CD14-positive monocyte (primary cell): ENCODE measurements around the gene MAP3K9. TPM values are rescaled to one million over a fixed set of nuclear protein-coding genes. Genes with fewer than 3 reads are reported as not detected.

Source experiments
- DNase-seq, 3 donors: peaks; one replicate each; pipeline ENCODE4 v3.0.0-alpha.2; 2011 to 2022
- H2AFZ ChIP-seq: 2 replicates; pipeline ENCODE4 v1.6.0; 2012; ENCODE audit warnings: mild to moderate bottlenecking, low read depth, low read length, inconsistent platforms; ENCODE audit not compliant: insufficient read depth, poor library complexity, severe bottlenecking
- H3K27ac ChIP-seq, 2 donors: 1 replicate in 1 of 2; 2 replicates in 1 of 2; pipeline ENCODE4 v1.5.1; 2012 to 2013; ENCODE audit warnings: low read length in 2 of 2, control low read depth in 1 of 2, inconsistent platforms in 1 of 2, low read depth in 1 of 2, mild to moderate bottlenecking in 1 of 2
- H3K27me3 ChIP-seq, 2 donors: one replicate each; pipeline versions ENCODE4 v1.6.0 to v1.6.1; 2011 to 2013; ENCODE audit warnings: low read length in 2 of 2; ENCODE audit not compliant: control insufficient read depth in 2 of 2, insufficient read depth in 2 of 2
- H3K36me3 ChIP-seq, 2 donors: replicated peaks in 1 of 2; 1 replicate in 1 of 2; 2 replicates in 1 of 2; pipeline versions ENCODE4 v1.5.1 to v1.6.1; 2012 to 2013; ENCODE audit warnings: low read length in 2 of 2, control low read depth in 1 of 2, inconsistent platforms in 1 of 2, mild to moderate bottlenecking in 1 of 2; ENCODE audit not compliant: insufficient read depth in 2 of 2, control insufficient read depth in 1 of 2
- H3K4me1 ChIP-seq, 2 donors: 1 replicate in 1 of 2; 2 replicates in 1 of 2; pipeline versions ENCODE4 v1.5.1 to v1.6.1; 2012 to 2013; ENCODE audit warnings: low read length in 2 of 2, control low read depth in 1 of 2, inconsistent platforms in 1 of 2, mild to moderate bottlenecking in 1 of 2, moderate library complexity in 1 of 2; ENCODE audit not compliant: insufficient read depth in 2 of 2, control insufficient read depth in 1 of 2
- H3K4me2 ChIP-seq: replicated peaks from 2 replicates; pipeline ENCODE3; 2012; ENCODE audit warnings: low read length, moderate library complexity, mild to moderate bottlenecking; ENCODE audit not compliant: poor library complexity, severe bottlenecking; ENCODE audit errors: extremely low read depth
- H3K4me3 ChIP-seq, 3 experiments: fragments of 200-600 bp in 1 of 3; sonication (generic) in 1 of 3; replicated peaks in 1 of 3; 1 replicate in 2 of 3; 2 replicates in 1 of 3; pipeline ENCODE4 v1.5.1; 2011 to 2013; ENCODE audit warnings: low read length in 3 of 3, mild to moderate bottlenecking in 3 of 3, control low read depth in 2 of 3, low read depth in 2 of 3, inconsistent platforms in 1 of 3, moderate library complexity in 1 of 3
- H3K79me2 ChIP-seq: 2 replicates; pipeline ENCODE4 v1.6.0; 2012; ENCODE audit warnings: mild to moderate bottlenecking, control low read depth, inconsistent platforms, low read length, moderate library complexity; ENCODE audit not compliant: insufficient read depth
- H3K9ac ChIP-seq: 2 replicates; pipeline ENCODE4 v1.6.0; 2017; ENCODE audit warnings: low read length, mild to moderate bottlenecking; ENCODE audit not compliant: insufficient read depth, poor library complexity, severe bottlenecking
- H3K9me3 ChIP-seq, 2 donors: replicated peaks in 1 of 2; 1 replicate in 1 of 2; 2 replicates in 1 of 2; pipeline versions ENCODE4 v1.5.1 to v1.6.1; 2012 to 2013; ENCODE audit warnings: low read length in 2 of 2, control low read depth in 1 of 2; ENCODE audit not compliant: control insufficient read depth in 1 of 2, insufficient read depth in 1 of 2
- H4K20me1 ChIP-seq: 2 replicates; pipeline ENCODE4 v1.6.0; 2012; ENCODE audit warnings: mild to moderate bottlenecking, low read length, control low read depth, moderate library complexity; ENCODE audit not compliant: insufficient read depth
- H3K27ac Mint-ChIP-seq, 7 donors: one replicate each; pipeline ENCODE4 v1.8.0; 2020; ENCODE audit warnings: mild to moderate bottlenecking in 7 of 7, mixed read lengths in 7 of 7, moderate library complexity in 6 of 7, inconsistent platforms in 2 of 7
- H3K27me3 Mint-ChIP-seq, 3 donors: one replicate each; pipeline ENCODE4 v1.8.0; 2021 to 2022; ENCODE audit warnings: low read depth in 3 of 3, mild to moderate bottlenecking in 3 of 3, mixed read lengths in 3 of 3, moderate library complexity in 3 of 3, inconsistent platforms in 1 of 3
- H3K36me3 Mint-ChIP-seq, 2 donors: one replicate each; pipeline ENCODE4 v1.8.0; 2020; ENCODE audit warnings: mixed read lengths in 2 of 2, inconsistent platforms in 1 of 2, mild to moderate bottlenecking in 1 of 2
- H3K4me1 Mint-ChIP-seq: one replicate; pipeline ENCODE4 v1.8.0; 2020; ENCODE audit warnings: mild to moderate bottlenecking, mixed read lengths
- H3K4me3 Mint-ChIP-seq, 2 donors: one replicate each; pipeline ENCODE4 v1.8.0; 2020; ENCODE audit warnings: mild to moderate bottlenecking in 2 of 2, mixed read lengths in 2 of 2, moderate library complexity in 1 of 2
- H3K9me3 Mint-ChIP-seq, 7 donors: one replicate each; pipeline ENCODE4 v1.8.0; 2020 to 2022; ENCODE audit warnings: mixed read lengths in 7 of 7, mild to moderate bottlenecking in 6 of 7, moderate library complexity in 6 of 7, inconsistent platforms in 2 of 7
- CTCF ChIP-seq: fragments of 200-600 bp; IDR thresholded peaks from one replicate; pipeline ENCODE4 v1.8.0; 2022; ENCODE audit warnings: antibody characterized with exemption, mild to moderate bottlenecking
- WGBS: methylation state at CpG from one replicate; pipeline ENCODE4 v1.1.5; 2013; ENCODE audit warnings: missing lambda C conversion rate; ENCODE audit not compliant: insufficient coverage; 5-methylcytosine and 5-hydroxymethylcytosine counted together
- intact Hi-C, 2 donors: fragments of 100-400 bp; cut with micrococcal nuclease; formaldehyde crosslinking; loops; one replicate each; pipeline versions ENCODE4 v1.15.0 to v1.15.1; 2023
- polyA plus RNA-seq, 3 donors: library from polyadenylated mRNA; depleted of rRNA in 1 of 3; unstranded in 2 of 3; stranded (reverse) in 1 of 3; fragments of 300-500 nt in 2 of 3; fragments of >200 nt in 1 of 3; fragmentation: Illumina TruSeq in 2 of 3; gene quantifications; 1 replicate in 2 of 3; 2 replicates in 1 of 3; pipeline ENCODE4 v1.2.3, GENCODE V29; 2012 to 2021

The MAP3K9 gene
- polyA plus RNA-seq, 3 donors, result 0.01 TPM; not detected in 2

- no peaks in the 10 kb centered on the region for H3K9me3 ChIP-seq
- no peak overlapping the region for H3K4me3 Mint-ChIP-seq
- H3K9me3 Mint-ChIP-seq, result peaks cover 0 to 8% (median 1%) of the 10 kb centered on the region in 7 donors
- no peak for TF ChIP-seq CTCF
- H3K36me3 ChIP-seq, result no peaks in the 10 kb centered on the region
- peaks cover 0 to 5% (median 3%) of the 10 kb centered on the region in 3 donors for H3K27me3 Mint-ChIP-seq
- no peaks in the 10 kb centered on the region for H4K20me1 ChIP-seq
- H3K4me1 Mint-ChIP-seq, result peaks cover 18% of the 10 kb centered on the region
- intact Hi-C loops, result no loop called here
- no peak overlapping the region for H3K27ac Mint-ChIP-seq
- H3K79me2 ChIP-seq, result no peaks in the 10 kb centered on the region
- WGBS, result 100% methylated on average over 1 of the region's 2 CpGs
- no peaks in the 10 kb centered on the region for H3K36me3 Mint-ChIP-seq
- H2AFZ ChIP-seq, result no peak overlapping the region
- no peaks in the 10 kb centered on the region for H3K27me3 ChIP-seq
- H3K27ac ChIP-seq, result no peak overlapping the region
- H3K4me3 ChIP-seq, result no peak overlapping the region
- H3K4me1 ChIP-seq, result peaks cover 5 to 22% of the 10 kb centered on the region in 2 donors
- H3K4me2 ChIP-seq, result no peak overlapping the region
- DNase-seq, result no peak
- no peak overlapping the region for H3K9ac ChIP-seq
Measured at GRCh38 chr14:70842851-70843462, 33.6 kb upstream of the MAP3K9 start.

GRCh38 chr14:70838076-70838475 lies 28.8 kb upstream of the MAP3K9 start:
- H3K79me2 ChIP-seq, result no peaks in the 10 kb centered on the region
- no peaks in the 10 kb centered on the region for H4K20me1 ChIP-seq
- H3K4me3 ChIP-seq, result no peak overlapping the region
- intact Hi-C loops, result loop anchor here in 1 of 2 donors (5.0 kb wide), 1 partner anchor 461 kb away; no protein-coding TSS in a partner anchor
- H3K4me1 Mint-ChIP-seq, result peaks cover 3% of the 10 kb centered on the region
- no peak overlapping the region for H3K4me2 ChIP-seq
- H3K9me3 Mint-ChIP-seq, result peaks cover 6 to 16% (median 12%) of the 10 kb centered on the region in 7 donors
- H3K9me3 ChIP-seq, result peaks cover 10% of the 10 kb centered on the region in 2 donors
- no peak overlapping the region for H3K27ac ChIP-seq
- no peaks in the 10 kb centered on the region for H3K27me3 ChIP-seq
- peaks cover 0 to 5% (median 1%) of the 10 kb centered on the region in 3 donors for H3K27me3 Mint-ChIP-seq
- H3K36me3 ChIP-seq, result no peaks in the 10 kb centered on the region
- no peak overlapping the region for H3K27ac Mint-ChIP-seq
- TF ChIP-seq CTCF, result no peak
- no peaks in the 10 kb centered on the region for H3K4me1 ChIP-seq
- H2AFZ ChIP-seq, result no peak overlapping the region
- WGBS, result 100% methylated on average over 2 of the region's 4 CpGs
- H3K36me3 Mint-ChIP-seq, result no peaks in the 10 kb centered on the region
- H3K4me3 Mint-ChIP-seq, result no peak overlapping the region
- H3K9ac ChIP-seq, result no peak overlapping the region
- no peak for DNase-seq
